NB4 (cell line): ENCODE measurements around the gene RPP25L.

Source experiments
- MYC ChIP-seq: IDR thresholded peaks from 2 replicates; pipeline ENCODE4 v1.6.1; 2011; ENCODE audit warnings: low read depth, low read length
- POLR2A ChIP-seq: IDR thresholded peaks from 2 replicates; pipeline ENCODE4 v1.6.1; 2011; ENCODE audit warnings: mild to moderate bottlenecking; ENCODE audit not compliant: insufficient read length; ENCODE audit errors: extremely low read depth
- TF ChIP-seq, protein P1 (sequence below): IDR thresholded peaks from one replicate; pipeline ENCODE4 v1.5.1; 2012; ENCODE audit warnings: low read depth, low read length
- TF ChIP-seq, protein P2 (sequence below): IDR thresholded peaks from 2 replicates; pipeline ENCODE4 v1.6.1; 2011; ENCODE audit warnings: low read depth, low read length

- TF ChIP-seq POLR2A (no peak), MYC (no peak)
- TF ChIP-seq, protein P1, sequence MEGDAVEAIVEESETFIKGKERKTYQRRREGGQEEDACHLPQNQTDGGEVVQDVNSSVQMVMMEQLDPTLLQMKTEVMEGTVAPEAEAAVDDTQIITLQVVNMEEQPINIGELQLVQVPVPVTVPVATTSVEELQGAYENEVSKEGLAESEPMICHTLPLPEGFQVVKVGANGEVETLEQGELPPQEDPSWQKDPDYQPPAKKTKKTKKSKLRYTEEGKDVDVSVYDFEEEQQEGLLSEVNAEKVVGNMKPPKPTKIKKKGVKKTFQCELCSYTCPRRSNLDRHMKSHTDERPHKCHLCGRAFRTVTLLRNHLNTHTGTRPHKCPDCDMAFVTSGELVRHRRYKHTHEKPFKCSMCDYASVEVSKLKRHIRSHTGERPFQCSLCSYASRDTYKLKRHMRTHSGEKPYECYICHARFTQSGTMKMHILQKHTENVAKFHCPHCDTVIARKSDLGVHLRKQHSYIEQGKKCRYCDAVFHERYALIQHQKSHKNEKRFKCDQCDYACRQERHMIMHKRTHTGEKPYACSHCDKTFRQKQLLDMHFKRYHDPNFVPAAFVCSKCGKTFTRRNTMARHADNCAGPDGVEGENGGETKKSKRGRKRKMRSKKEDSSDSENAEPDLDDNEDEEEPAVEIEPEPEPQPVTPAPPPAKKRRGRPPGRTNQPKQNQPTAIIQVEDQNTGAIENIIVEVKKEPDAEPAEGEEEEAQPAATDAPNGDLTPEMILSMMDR, result no peak
- TF ChIP-seq, protein P2, sequence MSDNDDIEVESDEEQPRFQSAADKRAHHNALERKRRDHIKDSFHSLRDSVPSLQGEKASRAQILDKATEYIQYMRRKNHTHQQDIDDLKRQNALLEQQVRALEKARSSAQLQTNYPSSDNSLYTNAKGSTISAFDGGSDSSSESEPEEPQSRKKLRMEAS, result no peak
Measured at GRCh38 chr9:34594177-34594576, 17.7 kb downstream of the RPP25L start.
